AG04450 (cell line): ENCODE data around the gene SLC37A1. TPM values are rescaled to one million over a fixed set of nuclear protein-coding genes. Genes with fewer than 3 reads are reported as not detected.

Source experiments
- CTCF ChIA-PET: fragments of 300-600, 350-600 bp; formaldehyde crosslinking; extraction: SDS; loops from one replicate; lab custom pipeline; 2022; ENCODE audit warnings: antibody characterized with exemption, inconsistent platforms; lab: Charles Lee
- POLR2A ChIA-PET: fragments of 350-600 bp; formaldehyde crosslinking; extraction: SDS; loops from one replicate; lab custom pipeline; 2021; ENCODE audit warnings: antibody characterized with exemption, inconsistent platforms; lab: Yijun Ruan, JAX
- DNase-seq: peaks from one replicate; pipeline ENCODE4 v3.0.0-alpha.2; 2011; ENCODE audit warnings: low read depth, low spot score
- H3K27ac ChIP-seq: one replicate; pipeline ENCODE4 v1.5.1; 2012; ENCODE audit warnings: low read depth, low read length, control low read depth
- H3K27me3 ChIP-seq: one replicate; pipeline ENCODE4 v1.6.0; 2012; ENCODE audit warnings: low read length; ENCODE audit not compliant: control insufficient read depth, insufficient read depth
- H3K4me3 ChIP-seq: 2 replicates; pipeline ENCODE4 v1.5.1; 2011; ENCODE audit warnings: mild to moderate bottlenecking, low read depth, low read length, control low read depth
- H3K9me3 ChIP-seq: 2 replicates; pipeline ENCODE4 v1.5.1; 2012; ENCODE audit warnings: low read length; ENCODE audit not compliant: control insufficient read depth, insufficient read depth
- CTCF ChIP-seq: IDR thresholded peaks from 2 replicates; pipeline ENCODE4 v1.5.1; 2011; ENCODE audit warnings: low read depth, low read length, control low read depth, inconsistent platforms
- polyA plus RNA-seq: library from polyadenylated mRNA; depleted of rRNA; stranded (reverse); fragments of >200 nt; gene quantifications from 2 replicates; pipeline ENCODE4 v1.2.3, GENCODE V29; 2011

The SLC37A1 gene
- polyA plus RNA-seq, 1 experiment = 0.05 TPM

- Histone ChIP-seq H3K27ac (no peak overlapping the region), H3K4me3 (no peak overlapping the region), H3K27me3 (peaks cover 10% of the 10 kb centered on the region), H3K9me3 (no peaks in the 10 kb centered on the region)
- no peak for DNase-seq
- POLR2A ChIA-PET = no interaction called here
- CTCF ChIA-PET = no interaction called here
- TF ChIP-seq CTCF = no peak
Measured at GRCh38 chr21:42536601-42537000, 22.9 kb downstream of the SLC37A1 start.

- TF ChIP-seq CTCF = no peak
- Histone ChIP-seq H3K27ac (no peak overlapping the region), H3K4me3 (no peak overlapping the region), H3K9me3 (no peaks in the 10 kb centered on the region), H3K27me3 (peaks cover 10% of the 10 kb centered on the region)
- ChIA-PET CTCF (no interaction called here), POLR2A (no interaction called here)
- DNase-seq = no peak
Measured at GRCh38 chr21:42537106-42537742, 23.6 kb downstream of the SLC37A1 start.

DNA sequence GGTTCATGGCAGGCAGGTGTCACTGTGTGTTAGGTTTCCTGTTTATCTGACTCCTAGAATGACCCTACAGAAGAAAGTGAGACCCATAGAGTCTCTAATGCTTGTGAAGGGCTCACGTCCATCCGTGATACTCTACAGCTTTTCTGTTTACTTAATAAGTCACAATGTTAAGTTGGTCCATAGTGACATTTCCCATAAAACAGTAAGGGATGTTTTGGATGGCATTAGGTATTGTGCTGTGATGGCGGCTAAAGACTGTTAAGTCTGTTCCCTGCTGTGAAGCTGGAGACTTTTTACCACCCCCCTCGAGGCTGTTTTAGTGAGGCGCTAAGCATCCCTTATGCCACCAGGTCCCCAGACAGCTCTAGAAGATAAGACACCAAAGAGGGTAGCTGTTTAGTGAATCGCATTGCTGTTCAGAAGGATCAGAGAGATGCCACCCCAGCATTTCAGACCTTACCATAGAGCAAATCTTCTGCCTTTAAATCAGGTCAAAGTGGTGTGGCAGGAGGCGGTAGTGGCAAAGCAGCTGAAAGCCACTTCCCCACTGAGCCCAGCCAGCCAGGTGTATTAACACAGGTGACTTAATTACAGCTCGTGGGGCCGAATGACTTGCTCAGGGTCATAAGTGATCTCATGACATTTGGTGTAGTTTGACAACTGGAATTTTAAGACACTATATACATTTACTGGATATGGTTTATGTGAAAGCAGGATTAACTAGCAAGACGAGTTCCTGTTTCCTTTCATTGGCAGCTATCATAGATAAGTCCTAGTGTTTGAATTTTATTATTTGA lies 25.0 kb downstream of the SLC37A1 start:
- TF ChIP-seq CTCF = no peak
- no peak for DNase-seq
- POLR2A ChIA-PET = no interaction called here
- no peak overlapping the region for H3K27ac ChIP-seq
- no peak overlapping the region for H3K4me3 ChIP-seq
- CTCF ChIA-PET = no interaction called here
- H3K9me3 ChIP-seq = no peaks in the 10 kb centered on the region
- peaks cover 6% of the 10 kb centered on the region for H3K27me3 ChIP-seq

- DNase-seq = no peak
- no peak for TF ChIP-seq CTCF
- no peak overlapping the region for H3K4me3 ChIP-seq
- ChIA-PET POLR2A (no interaction called here), CTCF (no interaction called here)
- H3K9me3 ChIP-seq = no peaks in the 10 kb centered on the region
- H3K27me3 ChIP-seq = peaks cover 6% of the 10 kb centered on the region
- no peak overlapping the region for H3K27ac ChIP-seq
Measured at GRCh38 chr21:42539342-42539741, 25.7 kb downstream of the SLC37A1 start.

DNA sequence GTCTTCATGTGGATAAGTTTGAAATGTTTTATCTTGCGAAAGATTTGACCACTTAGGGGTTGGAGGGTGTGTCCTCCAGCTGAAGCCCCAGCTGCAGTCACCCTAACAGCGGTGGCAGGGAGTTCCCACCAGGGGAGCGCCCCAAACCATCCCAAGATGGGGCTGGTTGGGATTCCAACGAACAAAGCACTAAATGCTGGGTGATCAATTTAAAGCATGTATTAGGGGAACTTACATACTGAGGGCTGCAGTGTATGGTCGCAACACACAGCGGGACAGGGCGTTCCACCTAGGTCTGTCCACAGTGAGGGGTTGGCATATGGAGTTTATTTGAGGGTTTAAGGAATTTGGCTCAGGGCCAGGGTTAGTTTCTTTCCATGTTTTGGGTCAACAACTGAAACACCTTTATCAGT lies 26.3 kb downstream of the SLC37A1 start:
- H3K27ac ChIP-seq = no peak overlapping the region
- H3K27me3 ChIP-seq = peaks cover 6% of the 10 kb centered on the region
- H3K9me3 ChIP-seq = no peaks in the 10 kb centered on the region
- DNase-seq = no peak
- no peak overlapping the region for H3K4me3 ChIP-seq
- ChIA-PET POLR2A (no interaction called here), CTCF (no interaction called here)
- TF ChIP-seq CTCF = no peak
